ENCODE measurements around the gene USP36. TPM values are rescaled to one million over a fixed set of nuclear protein-coding genes. Genes with fewer than 3 reads are reported as not detected.

USP36 gene
- total and polyA plus RNA-seq, 2 donors = 10.1 to 32.5 TPM

- peak overlapping the region in 1 of 2 donors; percentile 4 for H3K4me3 ChIP-seq (ENCODE audit: low read length in 2 of 2)
- no peaks in the 10 kb centered on the region for H3K27me3 ChIP-seq (ENCODE audit: control insufficient read depth in 2 of 2, insufficient read depth in 1 of 2, low read length in 1 of 2)
- H3K4me1 ChIP-seq (ENCODE audit: control insufficient read depth in 2 of 2, insufficient read depth in 2 of 2, low read length in 2 of 2) = peaks cover 29 to 62% of the 10 kb centered on the region in 2 donors
- peak overlapping the region; percentile 92 to 95 for H3K27ac ChIP-seq (ENCODE audit: low read depth in 1 of 2, low read length in 1 of 2)
- WGBS = 2% methylated on average over 6 of the region's 6 CpGs
- H3K9me3 ChIP-seq (ENCODE audit: control insufficient read depth in 2 of 2, insufficient read depth in 1 of 2, low read length in 1 of 2) = no peaks in the 10 kb centered on the region
- DNase-seq (ENCODE audit: low read depth in 6 of 9, low spot score in 9 of 9) = peak in 7 of 9 donors; percentile 74 to 91 (median 80)
- H3K36me3 ChIP-seq (ENCODE audit: control insufficient read depth in 2 of 2, insufficient read depth in 2 of 2, low read length in 1 of 2) = peaks cover 44 to 69% of the 10 kb centered on the region in 2 donors
These were observed 21.7 kb downstream of the USP36 start for GRCh38 chr17:78818932-78819331.

- Histone ChIP-seq H3K27ac (ENCODE audit: low read depth in 1 of 2, low read length in 1 of 2) (peak overlapping the region; percentile 92 to 95), H3K4me3 (ENCODE audit: low read length in 2 of 2) (peak overlapping the region in 1 of 2 donors; percentile 4), H3K4me1 (ENCODE audit: control insufficient read depth in 2 of 2, insufficient read depth in 2 of 2, low read length in 2 of 2) (peaks cover 28 to 56% of the 10 kb centered on the region in 2 donors), H3K27me3 (ENCODE audit: control insufficient read depth in 2 of 2, insufficient read depth in 1 of 2, low read length in 1 of 2) (no peaks in the 10 kb centered on the region), H3K36me3 (ENCODE audit: control insufficient read depth in 2 of 2, insufficient read depth in 2 of 2, low read length in 1 of 2) (peaks cover 44 to 69% of the 10 kb centered on the region in 2 donors), H3K9me3 (ENCODE audit: control insufficient read depth in 2 of 2, insufficient read depth in 1 of 2, low read length in 1 of 2) (no peaks in the 10 kb centered on the region)
- WGBS = 85% methylated on average over 19 of the region's 19 CpGs
- no peak for DNase-seq (ENCODE audit: low read depth in 6 of 9, low spot score in 9 of 9)
These were observed 22.3 kb downstream of the USP36 start for GRCh38 chr17:78818152-78818846.

GRCh38 chr17:78817123-78817522, 23.5 kb downstream of the USP36 start:
- Histone ChIP-seq H3K27me3 (ENCODE audit: control insufficient read depth in 2 of 2, insufficient read depth in 1 of 2, low read length in 1 of 2) (no peaks in the 10 kb centered on the region), H3K9me3 (ENCODE audit: control insufficient read depth in 2 of 2, insufficient read depth in 1 of 2, low read length in 1 of 2) (no peaks in the 10 kb centered on the region), H3K36me3 (ENCODE audit: control insufficient read depth in 2 of 2, insufficient read depth in 2 of 2, low read length in 1 of 2) (peaks cover 46 to 70% of the 10 kb centered on the region in 2 donors), H3K4me1 (ENCODE audit: control insufficient read depth in 2 of 2, insufficient read depth in 2 of 2, low read length in 2 of 2) (peaks cover 28 to 56% of the 10 kb centered on the region in 2 donors), H3K4me3 (ENCODE audit: low read length in 2 of 2) (no peak overlapping the region), H3K27ac (ENCODE audit: low read depth in 1 of 2, low read length in 1 of 2) (peak overlapping the region; percentile 81 to 95)
- 7% methylated on average over 6 of the region's 6 CpGs for WGBS
- DNase-seq (ENCODE audit: low read depth in 6 of 9, low spot score in 9 of 9) = peak; percentile 54 to 94 (median 84)

- 98% methylated on average over 7 of the region's 7 CpGs for WGBS
- Histone ChIP-seq H3K36me3 (ENCODE audit: control insufficient read depth in 2 of 2, insufficient read depth in 2 of 2, low read length in 1 of 2) (peaks cover 46 to 73% of the 10 kb centered on the region in 2 donors), H3K27ac (ENCODE audit: low read depth in 1 of 2, low read length in 1 of 2) (no peak overlapping the region)
These were observed 24.9 kb downstream of the USP36 start for GRCh38 chr17:78815696-78816095.

GRCh38 chr17:78812855-78813254, 27.8 kb downstream of the USP36 start:
- Histone ChIP-seq H3K36me3 (ENCODE audit: control insufficient read depth in 2 of 2, insufficient read depth in 2 of 2, low read length in 1 of 2) (peaks cover 59 to 77% of the 10 kb centered on the region in 2 donors), H3K4me3 (ENCODE audit: low read length in 2 of 2) (no peak overlapping the region), H3K9me3 (ENCODE audit: control insufficient read depth in 2 of 2, insufficient read depth in 1 of 2, low read length in 1 of 2) (no peaks in the 10 kb centered on the region), H3K27me3 (ENCODE audit: control insufficient read depth in 2 of 2, insufficient read depth in 1 of 2, low read length in 1 of 2) (no peaks in the 10 kb centered on the region), H3K27ac (ENCODE audit: low read depth in 1 of 2, low read length in 1 of 2) (peak overlapping the region in 1 of 2 donors; percentile 31), H3K4me1 (ENCODE audit: control insufficient read depth in 2 of 2, insufficient read depth in 2 of 2, low read length in 2 of 2) (peaks cover 12 to 18% of the 10 kb centered on the region in 2 donors)
- 93% methylated on average over 8 of the region's 8 CpGs for WGBS
- no peak for DNase-seq (ENCODE audit: low read depth in 6 of 9, low spot score in 9 of 9)

More at GRCh38 chr17:78815696-78816095, 24.9 kb downstream of the USP36 start:
- no peaks in the 10 kb centered on the region for H3K9me3 ChIP-seq (ENCODE audit: control insufficient read depth in 2 of 2, insufficient read depth in 1 of 2, low read length in 1 of 2)
- H3K4me3 ChIP-seq (ENCODE audit: low read length in 2 of 2) = no peak overlapping the region
- peaks cover 28 to 46% of the 10 kb centered on the region in 2 donors for H3K4me1 ChIP-seq (ENCODE audit: control insufficient read depth in 2 of 2, insufficient read depth in 2 of 2, low read length in 2 of 2)
- no peak for DNase-seq (ENCODE audit: low read depth in 6 of 9, low spot score in 9 of 9)
- no peaks in the 10 kb centered on the region for H3K27me3 ChIP-seq (ENCODE audit: control insufficient read depth in 2 of 2, insufficient read depth in 1 of 2, low read length in 1 of 2)

GRCh38 chr17:78808163-78808562, 32.5 kb downstream of the USP36 start:
- Histone ChIP-seq H3K4me1 (ENCODE audit: control insufficient read depth in 2 of 2, insufficient read depth in 2 of 2, low read length in 2 of 2) (peaks cover 6 to 13% of the 10 kb centered on the region in 2 donors), H3K9me3 (ENCODE audit: control insufficient read depth in 2 of 2, insufficient read depth in 1 of 2, low read length in 1 of 2) (peaks cover 0 to 3% of the 10 kb centered on the region in 2 donors), H3K27ac (ENCODE audit: low read depth in 1 of 2, low read length in 1 of 2) (no peak overlapping the region), H3K27me3 (ENCODE audit: control insufficient read depth in 2 of 2, insufficient read depth in 1 of 2, low read length in 1 of 2) (no peaks in the 10 kb centered on the region), H3K4me3 (ENCODE audit: low read length in 2 of 2) (no peak overlapping the region), H3K36me3 (ENCODE audit: control insufficient read depth in 2 of 2, insufficient read depth in 2 of 2, low read length in 1 of 2) (peaks cover 79 to 91% of the 10 kb centered on the region in 2 donors)
- WGBS = 98% methylated on average over 4 of the region's 4 CpGs
- no peak for DNase-seq (ENCODE audit: low read depth in 6 of 9, low spot score in 9 of 9)

GRCh38 chr17:78806451-78806850, 34.2 kb downstream of the USP36 start:
- H3K27me3 ChIP-seq (ENCODE audit: control insufficient read depth in 2 of 2, insufficient read depth in 1 of 2, low read length in 1 of 2) = no peaks in the 10 kb centered on the region
- H3K36me3 ChIP-seq (ENCODE audit: control insufficient read depth in 2 of 2, insufficient read depth in 2 of 2, low read length in 1 of 2) = peaks cover 72 to 89% of the 10 kb centered on the region in 2 donors
- peaks cover 0 to 3% of the 10 kb centered on the region in 2 donors for H3K9me3 ChIP-seq (ENCODE audit: control insufficient read depth in 2 of 2, insufficient read depth in 1 of 2, low read length in 1 of 2)
- H3K4me3 ChIP-seq (ENCODE audit: low read length in 2 of 2) = no peak overlapping the region
- H3K27ac ChIP-seq (ENCODE audit: low read depth in 1 of 2, low read length in 1 of 2) = peak overlapping the region in 1 of 2 donors; percentile 37
- WGBS = 46% methylated on average over 9 of the region's 9 CpGs
- H3K4me1 ChIP-seq (ENCODE audit: control insufficient read depth in 2 of 2, insufficient read depth in 2 of 2, low read length in 2 of 2) = peaks cover 6 to 18% of the 10 kb centered on the region in 2 donors
- peak in 1 of 9 donors; percentile 50 for DNase-seq (ENCODE audit: low read depth in 6 of 9, low spot score in 9 of 9)

- Histone ChIP-seq H3K36me3 (ENCODE audit: control insufficient read depth in 2 of 2, insufficient read depth in 2 of 2, low read length in 1 of 2) (peaks cover 67 to 84% of the 10 kb centered on the region in 2 donors), H3K4me1 (ENCODE audit: control insufficient read depth in 2 of 2, insufficient read depth in 2 of 2, low read length in 2 of 2) (peaks cover 6 to 18% of the 10 kb centered on the region in 2 donors)
These were observed 35.3 kb downstream of the USP36 start for GRCh38 chr17:78805301-78805700.

GRCh38 chr17:78804777-78805176, 35.8 kb downstream of the USP36 start:
- DNase-seq (ENCODE audit: low read depth in 6 of 9, low spot score in 9 of 9) = no peak
- H3K27me3 ChIP-seq (ENCODE audit: control insufficient read depth in 2 of 2, insufficient read depth in 1 of 2, low read length in 1 of 2) = no peaks in the 10 kb centered on the region
- H3K4me3 ChIP-seq (ENCODE audit: low read length in 2 of 2) = no peak overlapping the region
- H3K36me3 ChIP-seq (ENCODE audit: control insufficient read depth in 2 of 2, insufficient read depth in 2 of 2, low read length in 1 of 2) = peaks cover 66 to 85% of the 10 kb centered on the region in 2 donors
- peaks cover 6 to 18% of the 10 kb centered on the region in 2 donors for H3K4me1 ChIP-seq (ENCODE audit: control insufficient read depth in 2 of 2, insufficient read depth in 2 of 2, low read length in 2 of 2)
- peaks cover 0 to 3% of the 10 kb centered on the region in 2 donors for H3K9me3 ChIP-seq (ENCODE audit: control insufficient read depth in 2 of 2, insufficient read depth in 1 of 2, low read length in 1 of 2)
- no peak overlapping the region for H3K27ac ChIP-seq (ENCODE audit: low read depth in 1 of 2, low read length in 1 of 2)
- WGBS = 94% methylated on average over 11 of the region's 11 CpGs

More at GRCh38 chr17:78805301-78805700, 35.3 kb downstream of the USP36 start:
- Histone ChIP-seq H3K27ac (ENCODE audit: low read depth in 1 of 2, low read length in 1 of 2) (no peak overlapping the region), H3K27me3 (ENCODE audit: control insufficient read depth in 2 of 2, insufficient read depth in 1 of 2, low read length in 1 of 2) (no peaks in the 10 kb centered on the region), H3K9me3 (ENCODE audit: control insufficient read depth in 2 of 2, insufficient read depth in 1 of 2, low read length in 1 of 2) (peaks cover 0 to 3% of the 10 kb centered on the region in 2 donors), H3K4me3 (ENCODE audit: low read length in 2 of 2) (no peak overlapping the region)
- 97% methylated on average over 14 of the region's 14 CpGs for WGBS
- no peak for DNase-seq (ENCODE audit: low read depth in 6 of 9, low spot score in 9 of 9)
